ENCODE measurements around the gene IRS1. TPM values are rescaled to one million over a fixed set of nuclear protein-coding genes. Genes with fewer than 3 reads are reported as not detected.
"Not testable (repeated sequence)": the region's sequence is repeated elsewhere in the genome, so short reads cannot be mapped to it uniquely, and the experiment has no call there.

The IRS1 gene
- total RNA-seq, 4 donors from 2014 or later, result 14.3 to 16.2 (median 15.5) TPM

DNA sequence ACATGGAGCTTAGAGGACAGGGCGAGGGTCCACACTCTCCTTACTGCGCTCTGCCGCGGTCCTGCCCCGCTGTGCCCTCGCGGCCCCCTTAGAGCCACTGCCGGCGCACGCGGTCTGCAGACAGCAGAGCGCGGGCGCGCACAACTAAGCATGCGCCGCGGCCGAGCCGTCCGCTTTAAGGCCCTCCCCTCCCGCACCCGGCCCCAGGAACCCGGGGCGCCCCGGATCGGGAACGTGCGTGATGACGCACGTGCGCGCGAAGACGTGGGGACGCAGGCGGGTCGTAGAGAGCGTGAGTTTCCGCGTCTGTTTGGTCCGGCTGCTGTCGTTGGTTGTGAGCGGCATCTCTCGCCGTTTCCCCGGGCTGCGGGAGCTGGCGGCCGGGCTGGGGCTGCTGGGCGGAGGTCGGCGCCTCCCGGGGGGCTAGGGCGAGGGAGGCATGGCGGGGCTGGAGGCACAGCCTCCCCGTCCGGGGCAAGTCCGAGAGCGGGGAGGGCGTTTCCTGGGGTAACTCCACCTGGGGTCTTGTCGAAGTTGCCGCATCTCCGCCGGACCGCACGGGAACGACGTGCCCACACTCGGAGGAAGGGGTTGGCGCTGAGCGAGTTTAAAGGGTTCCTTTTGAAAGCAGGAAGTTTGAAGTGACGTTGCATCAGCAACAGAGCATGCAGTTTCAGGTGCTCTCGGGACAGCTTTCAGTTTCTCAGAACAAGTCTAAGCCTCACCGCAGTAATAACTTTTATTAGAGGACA, 36.4 kb upstream of the IRS1 start, which contains the start of gene RHBDD1:
RHBDD1 (plus strand) TSS at position 259 of the 752 bp plus-strand sequence. CDS start 28,640 bp downstream, outside the sequence.
- TF ChIP-seq, protein P1, sequence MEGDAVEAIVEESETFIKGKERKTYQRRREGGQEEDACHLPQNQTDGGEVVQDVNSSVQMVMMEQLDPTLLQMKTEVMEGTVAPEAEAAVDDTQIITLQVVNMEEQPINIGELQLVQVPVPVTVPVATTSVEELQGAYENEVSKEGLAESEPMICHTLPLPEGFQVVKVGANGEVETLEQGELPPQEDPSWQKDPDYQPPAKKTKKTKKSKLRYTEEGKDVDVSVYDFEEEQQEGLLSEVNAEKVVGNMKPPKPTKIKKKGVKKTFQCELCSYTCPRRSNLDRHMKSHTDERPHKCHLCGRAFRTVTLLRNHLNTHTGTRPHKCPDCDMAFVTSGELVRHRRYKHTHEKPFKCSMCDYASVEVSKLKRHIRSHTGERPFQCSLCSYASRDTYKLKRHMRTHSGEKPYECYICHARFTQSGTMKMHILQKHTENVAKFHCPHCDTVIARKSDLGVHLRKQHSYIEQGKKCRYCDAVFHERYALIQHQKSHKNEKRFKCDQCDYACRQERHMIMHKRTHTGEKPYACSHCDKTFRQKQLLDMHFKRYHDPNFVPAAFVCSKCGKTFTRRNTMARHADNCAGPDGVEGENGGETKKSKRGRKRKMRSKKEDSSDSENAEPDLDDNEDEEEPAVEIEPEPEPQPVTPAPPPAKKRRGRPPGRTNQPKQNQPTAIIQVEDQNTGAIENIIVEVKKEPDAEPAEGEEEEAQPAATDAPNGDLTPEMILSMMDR (IDR thresholded peaks at IDR 0.05), result no peak
- peak; percentile 99 for ATAC-seq (ENCODE audit: low FRiP score)

DNA sequence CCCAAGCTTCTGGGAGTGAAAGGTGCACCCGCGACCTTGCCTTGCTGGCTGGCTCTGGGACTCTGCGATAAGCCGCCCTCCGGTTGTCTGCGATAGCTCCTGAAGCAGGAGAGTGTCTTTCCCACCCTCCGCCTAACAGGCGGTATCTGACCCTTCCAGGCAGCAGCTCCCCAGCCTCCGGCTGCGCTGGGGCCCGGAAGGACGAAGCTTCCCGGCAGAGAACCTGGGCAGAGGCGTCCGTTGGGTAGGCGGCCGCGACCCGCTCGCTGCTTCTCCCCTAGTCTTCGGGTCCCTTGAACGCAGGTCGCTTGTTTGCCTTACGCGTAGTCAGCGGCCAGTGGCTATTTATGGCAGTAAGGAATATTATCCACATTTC, 35.8 kb upstream of the IRS1 start:
- DNase-seq (ENCODE audit: low spot score) (no peak), ATAC-seq (ENCODE audit: low FRiP score) (peak; percentile 46)
- TF ChIP-seq, protein P1 (IDR thresholded peaks at IDR 0.05), result no peak

More for the DNA sequence above, 36.4 kb upstream of the IRS1 start, which contains the start of gene RHBDD1:
- peak; percentile 58 for DNase-seq (ENCODE audit: low spot score)

DNA sequence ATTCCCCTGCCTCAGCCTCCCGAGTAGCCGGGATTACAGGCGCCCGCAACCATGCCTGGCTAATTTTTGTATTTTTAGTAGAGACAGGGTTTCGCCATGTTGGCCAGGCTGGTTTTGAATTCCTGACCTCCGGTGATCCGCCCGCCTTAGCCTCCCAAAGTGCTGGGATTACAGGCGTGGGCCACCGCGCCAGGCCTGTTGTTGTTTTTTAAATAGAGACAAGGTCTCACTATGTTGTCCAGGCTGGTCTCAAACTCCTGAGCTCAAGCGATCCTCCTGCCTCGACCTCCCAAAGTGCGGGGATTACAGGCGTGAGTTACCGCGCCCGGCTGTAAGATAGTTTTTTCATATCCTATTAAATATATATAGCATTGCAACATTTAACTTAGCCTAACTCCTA, 35.3 kb upstream of the IRS1 start:
- not testable (repeated sequence) for DNase-seq (ENCODE audit: low spot score); ATAC-seq (ENCODE audit: low FRiP score)

DNA sequence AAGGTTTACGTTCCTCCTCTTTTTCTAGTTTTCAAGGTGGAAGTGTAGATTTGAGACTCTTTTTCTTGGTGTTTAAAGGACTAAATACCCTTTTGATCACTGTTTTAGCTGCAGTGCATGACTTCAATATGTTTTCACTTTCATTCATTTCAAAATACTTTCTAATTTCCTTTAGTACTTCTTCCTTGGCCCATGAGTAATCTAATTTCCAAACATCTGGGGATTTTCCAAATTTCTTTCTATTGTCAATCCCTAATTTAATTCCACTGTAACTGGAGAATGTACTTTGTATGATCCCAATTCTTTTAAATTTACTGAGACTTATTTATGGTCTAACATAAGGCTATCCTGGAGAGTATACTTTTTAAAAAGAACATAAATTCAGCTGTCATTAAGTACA, 32.4 kb upstream of the IRS1 start:
- TF ChIP-seq, protein P1 (IDR thresholded peaks at IDR 0.05), result no peak
- DNase-seq (ENCODE audit: low spot score) (no peak), ATAC-seq (ENCODE audit: low FRiP score) (no peak)

DNA sequence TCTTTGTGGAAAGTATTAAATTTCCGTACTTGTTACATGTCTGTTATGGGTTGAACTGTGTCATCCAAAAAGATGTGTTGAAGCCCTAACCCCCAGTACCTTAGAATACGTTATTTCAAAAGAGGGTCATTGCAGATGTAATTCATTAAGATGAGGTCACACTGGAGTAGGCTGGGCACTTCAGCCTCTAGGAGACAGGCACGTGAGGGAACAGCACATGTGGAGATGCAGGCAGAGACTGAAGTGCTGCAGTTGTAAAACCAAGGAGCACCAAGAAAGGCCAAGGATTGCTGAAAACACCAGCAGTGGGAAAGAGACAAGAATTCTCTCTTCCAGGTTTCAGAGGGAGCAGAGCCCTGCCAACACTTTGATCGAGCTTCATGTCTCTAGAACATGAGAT, 31.6 kb upstream of the IRS1 start:
- DNase-seq (ENCODE audit: low spot score) (no peak), ATAC-seq (ENCODE audit: low FRiP score) (no peak)
- TF ChIP-seq, protein P1 (IDR thresholded peaks at IDR 0.05), result no peak

DNA sequence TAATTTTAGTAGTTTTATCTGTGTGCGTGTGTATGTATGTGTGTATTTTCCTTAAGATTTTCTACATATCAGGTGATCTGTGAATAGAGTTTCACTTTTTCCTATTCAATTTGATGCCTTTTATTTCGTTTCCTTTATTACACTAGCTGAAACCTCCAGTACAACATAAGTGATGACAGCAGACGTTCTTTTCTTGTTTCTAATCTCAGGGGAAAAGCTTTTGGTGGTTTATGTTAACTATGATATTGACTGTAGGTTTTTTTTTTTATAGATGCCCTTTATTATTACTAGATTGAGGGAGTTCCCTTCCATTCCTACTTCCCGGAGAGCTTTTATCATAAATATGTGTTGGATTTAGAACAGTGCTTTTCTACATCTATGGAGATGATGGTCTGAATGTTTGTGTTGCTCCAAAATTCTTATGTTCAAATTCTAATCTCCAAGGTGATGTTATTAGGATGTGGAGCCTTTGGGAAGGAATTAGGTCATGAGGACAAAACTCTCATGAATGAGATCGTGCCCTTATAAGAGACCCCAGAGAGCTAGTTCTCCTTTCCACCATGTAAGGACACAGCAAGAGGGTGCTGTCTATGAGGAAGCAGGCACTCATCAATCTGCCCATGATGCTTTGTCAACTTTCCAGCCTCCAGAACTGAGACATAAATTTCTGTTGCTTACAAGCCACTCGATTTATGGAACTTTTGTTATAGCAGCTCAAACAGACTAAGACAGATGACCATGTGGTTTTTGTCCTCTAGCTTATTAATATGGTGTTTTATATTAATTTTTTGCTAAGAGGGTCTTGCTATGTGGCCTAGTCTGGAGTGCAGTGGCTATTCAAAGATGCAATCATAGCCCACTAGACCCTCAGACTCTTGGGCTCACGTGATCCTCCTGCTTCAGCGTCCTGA, 30.4 kb upstream of the IRS1 start:
- DNase-seq (ENCODE audit: low spot score), result no peak
- TF ChIP-seq, protein P1 (IDR thresholded peaks at IDR 0.05), result no peak
- ATAC-seq (ENCODE audit: low FRiP score), result no peak

DNA sequence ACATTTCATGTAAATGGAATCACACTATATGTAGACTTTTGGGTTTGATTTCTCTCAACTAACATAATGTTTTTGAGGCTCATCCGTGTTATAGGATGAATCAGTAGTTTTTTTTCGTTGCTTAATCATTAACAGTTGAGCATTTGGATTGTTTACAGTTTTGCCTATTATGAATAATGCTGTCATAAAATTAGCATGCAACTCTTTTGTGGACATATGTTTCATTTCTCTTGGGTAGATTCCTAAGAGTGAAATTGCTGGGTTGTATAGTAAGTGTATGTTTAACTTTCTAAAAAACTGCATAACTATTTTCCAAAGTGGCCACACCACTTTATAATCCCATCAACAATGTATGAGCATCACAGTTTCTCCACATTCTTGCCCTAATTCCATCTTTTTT, 28.6 kb upstream of the IRS1 start:
- ATAC-seq (ENCODE audit: low FRiP score) (no peak), DNase-seq (ENCODE audit: low spot score) (no peak)
- TF ChIP-seq, protein P1 (IDR thresholded peaks at IDR 0.05), result no peak

Measured in omental fat pad (tissue), 4 donors.